SK-N-SH (cell line): ENCODE data around the gene PTGER1. TPM values are rescaled to one million over a fixed set of nuclear protein-coding genes. Genes with fewer than 3 reads are reported as not detected.

Source experiments
- CTCF ChIA-PET: fragments of 300-600, 350-600 bp; formaldehyde crosslinking; extraction: SDS; loops from one replicate; lab custom pipeline; 2021; lab: Yijun Ruan, JAX
- POLR2A ChIA-PET: fragments of 350-600 bp; sonication (Branson Sonifier 250); formaldehyde crosslinking; extraction: SDS; loops from one replicate; lab custom pipeline; 2020; ENCODE audit warnings: antibody characterized with exemption, inconsistent platforms; lab: Yijun Ruan, JAX
- DNase-seq: peaks from one replicate; pipeline ENCODE4 v3.0.0; 2012
- H2AFZ ChIP-seq: fragments of 200-600 bp; sonication (generic); 2 replicates; pipeline ENCODE4 v1.8.1; 2016; ENCODE audit warnings: antibody characterized with exemption, mild to moderate bottlenecking, low read depth
- H3F3A ChIP-seq: fragments of 200-600 bp; sonication (generic); replicated peaks from 2 replicates; pipeline ENCODE3; 2016; ENCODE audit warnings: antibody characterized with exemption, mild to moderate bottlenecking; ENCODE audit not compliant: insufficient read depth
- H3K27ac ChIP-seq, 2 experiments: fragments of 200-500 bp in 1 of 2; fragments of 200-600 bp in 1 of 2; sonication (Bioruptor generic) in 1 of 2; sonication (generic), shearing (Covaris generic) in 1 of 2; 2 replicates each; pipeline versions ENCODE4 v1.5.1 to v1.6.1; 2014 to 2016; ENCODE audit warnings: low read depth in 2 of 2, inconsistent platforms in 1 of 2, low read length in 1 of 2, mild to moderate bottlenecking in 1 of 2, mixed read lengths in 1 of 2
- H3K27me3 ChIP-seq: fragments of 200-600 bp; sonication (generic), shearing (Covaris generic); 2 replicates; pipeline ENCODE4 v1.6.1; 2016; ENCODE audit warnings: mixed run types; ENCODE audit not compliant: insufficient read depth
- H3K36me3 ChIP-seq, 2 experiments: fragments of 200-500 bp in 1 of 2; fragments of 200-600 bp in 1 of 2; sonication (Bioruptor generic) in 1 of 2; sonication (generic) in 1 of 2; replicated peaks in 1 of 2; 2 replicates each; pipeline versions ENCODE3 to v1.5.1; 2014 to 2016; ENCODE audit warnings: low read length in 1 of 2, mild to moderate bottlenecking in 1 of 2; ENCODE audit not compliant: insufficient read depth in 2 of 2, control insufficient read depth in 1 of 2
- H3K4me1 ChIP-seq, 2 experiments: fragments of 200-500 bp in 1 of 2; fragments of 200-600 bp in 1 of 2; sonication (Bioruptor generic) in 1 of 2; sonication (generic), shearing (Covaris generic) in 1 of 2; 2 replicates each; pipeline versions ENCODE4 v1.5.1 to v1.6.1; 2014 to 2016; ENCODE audit warnings: low read depth in 1 of 2, low read length in 1 of 2, mixed run types in 1 of 2; ENCODE audit not compliant: insufficient read depth in 2 of 2, control insufficient read depth in 1 of 2
- H3K4me2 ChIP-seq: fragments of 200-600 bp; sonication (generic), shearing (Covaris generic); 2 replicates; pipeline ENCODE4 v1.6.1; 2017; ENCODE audit warnings: mixed run types
- H3K4me3 ChIP-seq, 2 experiments: fragments of 200-500 bp in 1 of 2; fragments of 200-600 bp in 1 of 2; sonication (Bioruptor generic) in 1 of 2; sonication (generic), shearing (Covaris generic) in 1 of 2; 2 replicates each; pipeline versions ENCODE4 v1.5.1 to v1.8.1; 2014 to 2016; ENCODE audit warnings: low read depth in 2 of 2, inconsistent platforms in 1 of 2, low read length in 1 of 2, mild to moderate bottlenecking in 1 of 2, mixed read lengths in 1 of 2, moderate library complexity in 1 of 2
- H3K79me2 ChIP-seq: fragments of 200-600 bp; sonication (generic); 2 replicates; pipeline ENCODE4 v1.8.1; 2017; ENCODE audit warnings: mild to moderate bottlenecking; ENCODE audit not compliant: insufficient read depth
- H3K9ac ChIP-seq: fragments of 200-600 bp; sonication (generic); 2 replicates; pipeline ENCODE4 v1.6.1; 2017; ENCODE audit warnings: mixed run types
- H3K9me2 ChIP-seq: fragments of 200-600 bp; sonication (generic); 2 replicates; pipeline ENCODE4 v1.6.1; 2017; ENCODE audit warnings: mixed run types
- H3K9me3 ChIP-seq: fragments of 200-600 bp; sonication (generic); 2 replicates; pipeline ENCODE4 v1.6.1; 2017; ENCODE audit warnings: mixed run types, mild to moderate bottlenecking, moderate library complexity
- H4K20me1 ChIP-seq: fragments of 200-600 bp; sonication (generic); 2 replicates; pipeline ENCODE4 v1.6.1; 2017; ENCODE audit warnings: mild to moderate bottlenecking, mixed run types; ENCODE audit not compliant: insufficient read depth
- CHD2 ChIP-seq: fragments of 150-350 bp; IDR thresholded peaks from 2 replicates; pipeline ENCODE4 v1.6.1; 2018; ENCODE audit warnings: low read length; ENCODE audit not compliant: partially characterized antibody
- ELF1 ChIP-seq: IDR thresholded peaks from 2 replicates; pipeline ENCODE4 v1.4.0; 2012
- FOXM1 ChIP-seq: IDR thresholded peaks from 2 replicates; pipeline ENCODE4 v1.4.0; 2012; ENCODE audit warnings: low read depth, mild to moderate bottlenecking
- MXI1 ChIP-seq: IDR thresholded peaks from 2 replicates; pipeline ENCODE4 v1.6.1; 2012; ENCODE audit warnings: mild to moderate bottlenecking, low read depth, low read length, improper control_type of control experiment
- NFIC ChIP-seq: IDR thresholded peaks from 2 replicates; pipeline ENCODE4 v1.4.0; 2012; ENCODE audit warnings: borderline replicate concordance
- RAD21 ChIP-seq: IDR thresholded peaks from 2 replicates; pipeline ENCODE4 v1.6.1; 2012; ENCODE audit warnings: mild to moderate bottlenecking, low read length
- RCOR1 ChIP-seq: fragments of 150-350 bp; IDR thresholded peaks from 2 replicates; pipeline ENCODE4 v1.6.1; 2017; ENCODE audit warnings: antibody characterized with exemption, low read length
- RFX5 ChIP-seq: IDR thresholded peaks from 2 replicates; pipeline ENCODE4 v1.6.1; 2012; ENCODE audit warnings: mild to moderate bottlenecking, improper control_type of control experiment, low read length
- TCF12 ChIP-seq: IDR thresholded peaks from 2 replicates; pipeline ENCODE4 v1.4.0; 2012
- WGBS: methylation state at CpG from one replicate; pipeline ENCODE4 v1.1.6; 2017; ENCODE audit warnings: low lambda C conversion rate; 5-methylcytosine and 5-hydroxymethylcytosine counted together
- polyA plus RNA-seq, 3 experiments: library from polyadenylated mRNA; depleted of rRNA; stranded (reverse); fragments of >200 nt; gene quantifications; 2 replicates each; pipeline ENCODE4 v1.2.3, GENCODE V29; 2012
- TF ChIP-seq, protein P1 (sequence below): IDR thresholded peaks from 2 replicates; pipeline ENCODE4 v1.4.0; 2012; ENCODE audit warnings: low read depth

Gene PTGER1
- polyA plus RNA-seq, 1 of the 3 experiments (the other 2 are of a cell fraction), result 6.0 TPM

DNA sequence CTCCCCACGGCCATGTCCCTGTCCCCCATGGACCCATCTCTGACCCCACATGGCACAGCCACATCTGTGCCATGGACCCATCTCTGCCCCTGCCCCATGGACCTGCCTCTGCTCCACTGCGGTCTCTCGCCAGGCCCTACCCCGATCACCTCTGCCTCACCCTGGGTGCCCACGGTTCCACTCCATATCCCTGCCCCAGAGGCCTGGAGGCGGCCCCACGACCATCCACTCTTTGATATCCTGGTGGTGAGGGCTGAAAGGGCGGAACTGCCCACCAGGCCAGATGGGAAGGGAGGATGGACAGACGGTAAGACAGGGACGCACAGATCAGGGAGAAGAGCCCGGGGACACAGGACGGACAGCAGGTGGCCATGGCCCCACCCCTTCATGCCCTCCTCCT lies 327 bp downstream of the PTGER1 start:
- Histone ChIP-seq H3F3A (peaks cover 10% of the 10 kb centered on the region), H3K9ac (peak overlapping the region; percentile 66), H2AFZ (no peak overlapping the region; the same call in 1 of the 2 replicates), H3K4me1 (peaks cover 24 to 39% of the 10 kb centered on the region in 2 experiments; a peak in 3 of 4 replicates), H3K4me3 (peak overlapping the region; percentile 33 to 37; a peak in 3 of 4 replicates), H4K20me1 (no peaks in the 10 kb centered on the region), H3K36me3 (peaks cover 4 to 18% of the 10 kb centered on the region in 2 experiments), H3K4me2 (peak overlapping the region; percentile 81)
- DNase-seq, result no peak
- POLR2A ChIA-PET, result no interaction called here
- no peak for TF ChIP-seq RFX5
- TF ChIP-seq, all 33 proteins: peak for 0
- Histone ChIP-seq H3K27me3 (no peaks in the 10 kb centered on the region), H3K27ac (peak overlapping the region; percentile 39 to 66; a peak in 2 of 4 replicates), H3K9me3 (no peaks in the 10 kb centered on the region), H3K9me2 (no peaks in the 10 kb centered on the region), H3K79me2 (no peaks in the 10 kb centered on the region)
- WGBS, result 48% methylated on average over 10 of the region's 12 CpGs
- CTCF ChIA-PET, result interaction anchor here (1.2 to 1.6 kb wide), 4 partner anchors 9 to 338 kb away, joined by 3 to 8 read pairs (median 4); partner anchors contain the start of gene ASF1B

DNA sequence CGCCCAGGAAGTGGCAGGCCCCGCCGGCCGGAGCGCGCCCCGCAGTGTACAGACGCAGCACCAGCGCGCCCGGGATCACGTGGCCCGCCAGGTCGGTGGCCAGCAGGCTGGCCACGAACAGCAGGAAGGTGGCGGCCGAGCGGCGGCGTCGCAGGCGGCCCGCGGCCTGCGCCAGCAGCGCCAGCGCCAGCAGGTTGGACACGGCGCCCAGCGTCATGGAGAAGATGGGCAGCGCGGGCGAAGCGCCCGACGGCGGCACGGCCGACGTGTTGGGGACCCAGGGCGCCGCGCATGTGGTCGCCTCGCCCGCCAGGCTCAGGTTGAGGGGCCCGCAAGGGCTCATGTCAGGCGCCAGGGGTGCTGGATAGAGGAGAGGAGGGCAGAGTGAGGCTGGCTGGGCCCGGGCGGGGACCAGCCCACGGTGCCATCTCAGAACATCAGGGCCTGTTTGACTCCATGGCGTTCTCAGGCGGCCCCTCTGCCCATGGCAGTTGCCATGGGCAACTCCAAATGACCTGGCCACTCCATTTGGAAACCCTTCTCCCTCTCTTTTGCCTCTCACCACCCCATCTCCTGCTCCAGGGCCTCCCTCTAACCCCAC lies 1.1 kb downstream of the PTGER1 start:
- no peak overlapping the region for H3K9ac ChIP-seq
- no peaks in the 10 kb centered on the region for H3K9me2 ChIP-seq
- H3K79me2 ChIP-seq, result no peaks in the 10 kb centered on the region
- no peak for TF ChIP-seq RAD21
- TF ChIP-seq, all 33 proteins: peak for 0
- no peaks in the 10 kb centered on the region for H3K9me3 ChIP-seq
- no peak overlapping the region for H3K4me3 ChIP-seq
- CTCF ChIA-PET, result interaction anchor here (0.5 to 1.6 kb wide), 2 partner anchors 20 to 67 kb away, joined by 3 to 4 read pairs; no protein-coding TSS in a partner anchor
- peaks cover 7% of the 10 kb centered on the region for H3F3A ChIP-seq
- no peak overlapping the region for H3K4me2 ChIP-seq
- H3K27me3 ChIP-seq, result no peaks in the 10 kb centered on the region
- POLR2A ChIA-PET, result no interaction called here
- 97% methylated on average over 34 of the region's 53 CpGs for WGBS
- H4K20me1 ChIP-seq, result no peaks in the 10 kb centered on the region
- H3K27ac ChIP-seq, result no peak overlapping the region
- DNase-seq, result peak; percentile 32
- H3K36me3 ChIP-seq, result peaks cover 6 to 23% of the 10 kb centered on the region in 2 experiments
- peaks cover 24 to 39% of the 10 kb centered on the region in 2 experiments; a peak in 3 of 4 replicates for H3K4me1 ChIP-seq
- H2AFZ ChIP-seq, result no peak overlapping the region

DNA sequence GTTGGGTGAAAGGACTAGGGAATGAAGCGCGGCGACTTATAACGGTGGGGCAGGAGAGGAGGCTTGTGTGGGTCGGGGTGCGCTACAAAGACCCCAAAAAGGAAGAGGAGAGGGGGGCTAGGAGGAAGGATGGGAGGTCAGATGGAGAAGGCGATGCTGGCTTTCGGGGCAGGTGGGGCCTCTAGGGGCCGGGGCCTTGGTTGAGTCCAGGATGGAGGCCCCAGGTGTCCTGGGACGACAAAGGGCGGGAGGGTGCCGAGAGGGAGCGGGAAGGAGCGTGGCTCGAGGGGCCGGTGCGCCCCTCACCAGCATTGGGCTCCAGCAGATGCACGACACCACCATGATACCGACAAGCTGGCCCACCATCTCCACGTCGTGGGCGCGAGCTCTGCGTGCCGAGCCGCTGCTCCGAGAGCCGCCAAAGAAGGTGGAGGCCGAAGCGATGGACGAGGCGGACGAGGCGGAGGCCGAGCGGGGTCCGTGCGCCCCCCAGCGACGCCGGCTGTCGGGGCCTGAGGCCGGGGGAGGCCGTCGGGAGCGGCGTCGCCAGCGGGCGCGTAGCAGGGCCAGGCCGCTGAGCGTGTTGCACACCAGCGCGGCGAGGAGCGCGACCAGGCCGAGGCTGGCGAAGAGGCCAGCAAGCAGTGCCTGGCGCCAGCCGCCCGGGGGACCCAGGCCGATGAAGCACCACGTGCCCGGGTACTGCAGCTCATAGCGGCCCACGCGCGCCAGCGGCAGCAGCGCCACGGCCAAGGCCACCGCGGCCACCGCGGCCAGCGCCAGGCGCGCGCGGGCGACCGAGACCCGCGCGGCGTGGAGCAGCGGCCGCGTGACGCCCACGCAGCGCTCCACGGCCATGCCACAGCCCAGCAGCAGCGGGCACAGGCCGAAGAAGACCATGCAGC lies 1.8 kb downstream of the PTGER1 start:
- Histone ChIP-seq H3K9ac (no peak overlapping the region), H3K27ac (no peak overlapping the region)
- TF ChIP-seq NFIC, result no peak
- no peak for TF ChIP-seq ELF1
- TF ChIP-seq RAD21, result no peak
- TF ChIP-seq FOXM1, result no peak
- no peak for TF ChIP-seq MXI1
- no peak for TF ChIP-seq CHD2
- TF ChIP-seq RFX5, result no peak
- TF ChIP-seq TCF12, result no peak
- TF ChIP-seq, protein P1, sequence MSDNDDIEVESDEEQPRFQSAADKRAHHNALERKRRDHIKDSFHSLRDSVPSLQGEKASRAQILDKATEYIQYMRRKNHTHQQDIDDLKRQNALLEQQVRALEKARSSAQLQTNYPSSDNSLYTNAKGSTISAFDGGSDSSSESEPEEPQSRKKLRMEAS, result no peak
- no peak for TF ChIP-seq RCOR1
- TF ChIP-seq, all 33 proteins: peak for 0
- POLR2A ChIA-PET, result interaction anchor here (0.5 to 1.1 kb wide), 3 partner anchors 23 to 54 kb away, joined by 3 to 5 read pairs (median 3); partner anchors contain the start of genes DNAJB1 and GIPC1
- Histone ChIP-seq H2AFZ (no peak overlapping the region), H3K4me2 (no peak overlapping the region), H3K36me3 (peaks cover 6 to 18% of the 10 kb centered on the region in 2 experiments), H3K79me2 (no peaks in the 10 kb centered on the region), H3K4me3 (no peak overlapping the region), H3F3A (peaks cover 14% of the 10 kb centered on the region), H3K9me3 (no peaks in the 10 kb centered on the region), H3K9me2 (no peaks in the 10 kb centered on the region), H3K4me1 (peaks cover 24 to 39% of the 10 kb centered on the region in 2 experiments; a peak in 3 of 4 replicates), H3K27me3 (no peaks in the 10 kb centered on the region), H4K20me1 (no peaks in the 10 kb centered on the region)
- CTCF ChIA-PET, result interaction anchor here (0.6 to 2.0 kb wide), 19 partner anchors 8 to 430 kb away, joined by 3 to 18 read pairs (median 5); partner anchors contain the start of genes ADGRE5 and ASF1B
- DNase-seq, result peak; percentile 33
- 97% methylated on average over 64 of the region's 97 CpGs for WGBS
